Loucy (cell line): Measurements from ENCODE around the gene ACOT6.

Experiments used
- H2AFZ ChIP-seq: fragments of 200-600 bp; sonication (generic); 2 replicates; pipeline ENCODE4 v1.6.0; 2016; ENCODE audit warnings: antibody characterized with exemption, mild to moderate bottlenecking, low read length, moderate library complexity
- H3F3A ChIP-seq: fragments of 200-600 bp; 2 replicates; pipeline ENCODE4 v1.6.0; 2016; ENCODE audit warnings: antibody characterized with exemption, low read depth, mild to moderate bottlenecking
- H3K27me3 ChIP-seq: fragments of 200-600 bp; sonication (generic); 2 replicates; pipeline ENCODE4 v1.6.1; 2014; ENCODE audit warnings: low read length, mild to moderate bottlenecking; ENCODE audit not compliant: insufficient read depth, poor library complexity, severe bottlenecking
- H3K36me3 ChIP-seq: fragments of 200-600 bp; sonication (generic); 2 replicates; pipeline ENCODE4 v1.6.1; 2016; ENCODE audit warnings: low read length; ENCODE audit not compliant: insufficient read depth
- H3K4me1 ChIP-seq: fragments of 200-600 bp; sonication (generic); 2 replicates; pipeline ENCODE4 v1.5.1; 2014; ENCODE audit warnings: low read length, mild to moderate bottlenecking; ENCODE audit not compliant: insufficient read depth, poor library complexity, severe bottlenecking
- H3K4me2 ChIP-seq: fragments of 200-600 bp; sonication (generic); 2 replicates; pipeline ENCODE4 v1.6.0; 2014; ENCODE audit warnings: antibody characterized with exemption, low read length, low read depth, mild to moderate bottlenecking; ENCODE audit not compliant: poor library complexity, severe bottlenecking
- H3K4me3 ChIP-seq: fragments of 200-600 bp; sonication (generic); 2 replicates; pipeline ENCODE4 v1.5.1; 2014; ENCODE audit warnings: low read length, mild to moderate bottlenecking, mixed read lengths; ENCODE audit not compliant: poor library complexity, severe bottlenecking
- H3K79me2 ChIP-seq: fragments of 200-600 bp; sonication (generic); 2 replicates; pipeline ENCODE4 v1.6.1; 2014; ENCODE audit warnings: low read length; ENCODE audit not compliant: insufficient read depth
- H3K9ac ChIP-seq: fragments of 200-600 bp; sonication (generic); 2 replicates; pipeline ENCODE4 v1.6.0; 2014; ENCODE audit warnings: mild to moderate bottlenecking, low read depth, low read length, moderate library complexity; ENCODE audit not compliant: poor library complexity, severe bottlenecking
- H3K9me2 ChIP-seq: fragments of 200-600 bp; sonication (generic); replicated peaks from 2 replicates; pipeline ENCODE4 v1.6.1; 2016; ENCODE audit warnings: low read depth, low read length, mixed read lengths
- H3K9me3 ChIP-seq: fragments of 200-600 bp; sonication (generic); 2 replicates; pipeline ENCODE4 v1.6.1; 2014; ENCODE audit warnings: mild to moderate bottlenecking, antibody characterized with exemption, low read length, low read depth; ENCODE audit not compliant: insufficient read depth
- H4K20me1 ChIP-seq: fragments of 200-600 bp; sonication (generic); 2 replicates; pipeline ENCODE4 v1.6.0; 2014; ENCODE audit warnings: antibody characterized with exemption, low read length, mild to moderate bottlenecking; ENCODE audit not compliant: insufficient read depth, poor library complexity, severe bottlenecking
- EZH2phosphoT487 ChIP-seq: fragments of 200-600 bp; IDR thresholded peaks from 2 replicates; pipeline ENCODE4 v1.6.1; 2018; ENCODE audit warnings: antibody characterized with exemption, mild to moderate bottlenecking, moderate library complexity, borderline replicate concordance
- TF ChIP-seq, protein P1 (sequence below): fragments of 200-600 bp; sonication (generic); conservative IDR thresholded peaks from 2 replicates; pipeline ENCODE4 v1.5.1; 2014; ENCODE audit warnings: mild to moderate bottlenecking, antibody characterized with exemption, low read length

The ACOT6 gene

GRCh38 chr14:73607241-73607640 lies 5.1 kb upstream of the ACOT6 start:
- Histone ChIP-seq H3F3A (no peaks in the 10 kb centered on the region), H3K36me3 (no peaks in the 10 kb centered on the region), H3K9me3 (no peaks in the 10 kb centered on the region), H3K4me3 (no peak overlapping the region), H4K20me1 (no peaks in the 10 kb centered on the region), H3K9me2 (no peaks in the 10 kb centered on the region), H2AFZ (no peak overlapping the region), H3K4me2 (no peak overlapping the region), H3K4me1 (no peaks in the 10 kb centered on the region), H3K79me2 (no peaks in the 10 kb centered on the region), H3K27me3 (peaks cover under 1% of the 10 kb centered on the region), H3K9ac (no peak overlapping the region)
- no peak for TF ChIP-seq EZH2phosphoT487
- TF ChIP-seq, protein P1, sequence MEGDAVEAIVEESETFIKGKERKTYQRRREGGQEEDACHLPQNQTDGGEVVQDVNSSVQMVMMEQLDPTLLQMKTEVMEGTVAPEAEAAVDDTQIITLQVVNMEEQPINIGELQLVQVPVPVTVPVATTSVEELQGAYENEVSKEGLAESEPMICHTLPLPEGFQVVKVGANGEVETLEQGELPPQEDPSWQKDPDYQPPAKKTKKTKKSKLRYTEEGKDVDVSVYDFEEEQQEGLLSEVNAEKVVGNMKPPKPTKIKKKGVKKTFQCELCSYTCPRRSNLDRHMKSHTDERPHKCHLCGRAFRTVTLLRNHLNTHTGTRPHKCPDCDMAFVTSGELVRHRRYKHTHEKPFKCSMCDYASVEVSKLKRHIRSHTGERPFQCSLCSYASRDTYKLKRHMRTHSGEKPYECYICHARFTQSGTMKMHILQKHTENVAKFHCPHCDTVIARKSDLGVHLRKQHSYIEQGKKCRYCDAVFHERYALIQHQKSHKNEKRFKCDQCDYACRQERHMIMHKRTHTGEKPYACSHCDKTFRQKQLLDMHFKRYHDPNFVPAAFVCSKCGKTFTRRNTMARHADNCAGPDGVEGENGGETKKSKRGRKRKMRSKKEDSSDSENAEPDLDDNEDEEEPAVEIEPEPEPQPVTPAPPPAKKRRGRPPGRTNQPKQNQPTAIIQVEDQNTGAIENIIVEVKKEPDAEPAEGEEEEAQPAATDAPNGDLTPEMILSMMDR = no peak

DNA sequence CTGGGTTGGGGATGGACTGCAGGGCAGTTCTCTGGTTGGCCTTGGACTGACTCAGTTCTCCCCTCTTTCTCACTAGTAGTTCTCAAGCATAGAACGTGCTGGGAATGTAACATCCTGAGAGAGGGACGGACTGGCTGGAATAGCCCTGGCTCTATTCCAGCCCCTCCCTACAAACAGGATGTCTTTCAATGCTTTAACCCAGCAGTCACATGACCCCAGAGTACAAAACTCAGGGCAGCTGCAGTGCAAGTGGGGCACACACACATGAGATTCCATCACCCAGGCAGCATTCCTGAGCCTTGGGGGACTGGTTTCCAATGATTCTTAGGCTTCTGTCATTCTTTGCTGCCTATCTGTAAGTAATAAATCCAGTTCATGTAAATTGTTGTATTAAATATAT lies 1.6 kb upstream of the ACOT6 start:
- H3K79me2 ChIP-seq = no peaks in the 10 kb centered on the region
- H4K20me1 ChIP-seq = no peaks in the 10 kb centered on the region
- no peak overlapping the region for H3K4me3 ChIP-seq
- H3K9me2 ChIP-seq = no peaks in the 10 kb centered on the region
- no peaks in the 10 kb centered on the region for H3K36me3 ChIP-seq
- TF ChIP-seq EZH2phosphoT487 = no peak
- TF ChIP-seq, protein P1 = no peak
- no peak overlapping the region for H2AFZ ChIP-seq
- H3K9me3 ChIP-seq = no peaks in the 10 kb centered on the region
- H3F3A ChIP-seq = no peaks in the 10 kb centered on the region
- peaks cover 4% of the 10 kb centered on the region for H3K4me1 ChIP-seq
- peaks cover 9% of the 10 kb centered on the region for H3K27me3 ChIP-seq
- H3K9ac ChIP-seq = no peak overlapping the region
- no peak overlapping the region for H3K4me2 ChIP-seq

GRCh38 chr14:73613046-73613383 lies 698 bp downstream of the ACOT6 start:
- H3K4me1 ChIP-seq = peaks cover 4% of the 10 kb centered on the region

More at GRCh38 chr14:73613046-73613383, 698 bp downstream of the ACOT6 start:
- Histone ChIP-seq H3K36me3 (no peaks in the 10 kb centered on the region), H3K79me2 (no peaks in the 10 kb centered on the region), H4K20me1 (no peaks in the 10 kb centered on the region), H3F3A (no peaks in the 10 kb centered on the region), H3K9me2 (no peaks in the 10 kb centered on the region), H3K4me2 (peak overlapping the region; percentile 81), H3K4me3 (peak overlapping the region; percentile 75), H3K9me3 (no peaks in the 10 kb centered on the region), H3K27me3 (peaks cover 9% of the 10 kb centered on the region), H2AFZ (peak overlapping the region; percentile 96), H3K9ac (peak overlapping the region; percentile 28)
- no peak for TF ChIP-seq EZH2phosphoT487
- TF ChIP-seq, protein P1 = no peak
